Measurements from ENCODE around the gene SUN3. TPM values are rescaled to one million over a fixed set of nuclear protein-coding genes. Genes with fewer than 3 reads are reported as not detected.

Gene SUN3
- total RNA-seq, 1 experiment from 2014 or later: not detected

GRCh38 chr7:48006866-48007265, 22.0 kb downstream of the SUN3 start:
- DNase-seq: no peak
- no peaks in the 10 kb centered on the region for H4K20me1 ChIP-seq (ENCODE audit: control insufficient read depth, insufficient read depth, insufficient read length)
- no peak overlapping the region for H3K56ac ChIP-seq (ENCODE audit: insufficient read length, low read depth, low read length)
- no peak overlapping the region for H2AK5ac ChIP-seq (ENCODE audit: insufficient read length, low read length)
- no peak overlapping the region for H4K5ac ChIP-seq (ENCODE audit: insufficient read length, low read depth, low read length)
- no CpG with 5 or more reads among the region's 6 CpGs for WGBS (ENCODE audit: extremely low coverage, insufficient read length, low lambda C conversion rate)
- H4K91ac ChIP-seq (ENCODE audit: insufficient read length, low read depth, low read length): no peak overlapping the region
- H3K27ac ChIP-seq (ENCODE audit: insufficient read length, low read depth, low read length): no peak overlapping the region
- H3K9me3 Mint-ChIP-seq: peaks cover 0 to 4% of the 10 kb centered on the region in 2 experiments; a peak in 1 of 5 replicates
- H3K27me3 ChIP-seq (ENCODE audit: insufficient read depth, low read length): no peaks in the 10 kb centered on the region
- H3K14ac ChIP-seq (ENCODE audit: insufficient read depth, low read length): no peak overlapping the region
- H3T11ph ChIP-seq (ENCODE audit: low read length): no peak overlapping the region
- no peak overlapping the region for H3K9ac ChIP-seq (ENCODE audit: extremely low read depth, insufficient read length, low read length)
- H3K18ac ChIP-seq (ENCODE audit: insufficient read length, low read depth, low read length): no peak overlapping the region
- no peak overlapping the region for H2BK15ac ChIP-seq (ENCODE audit: low read depth, low read length)
- no peak overlapping the region for H4K8ac ChIP-seq (replicated peaks; ENCODE audit: insufficient read length, low read depth, low read length)
- H3K79me1 ChIP-seq (ENCODE audit: insufficient read depth, low read depth, low read length, poor library complexity, severe bottlenecking): no peaks in the 10 kb centered on the region
- no peak overlapping the region for H2BK120ac ChIP-seq (ENCODE audit: low read depth, low read length, poor library complexity, severe bottlenecking)
- TF ChIP-seq CTCF (conservative IDR thresholded peaks at IDR 0.05): no peak
- no peak overlapping the region for H3K23ac ChIP-seq (ENCODE audit: insufficient read length, low read depth, low read length)
- H3K4me1 Mint-ChIP-seq: peaks cover 7 to 12% of the 10 kb centered on the region in 2 experiments
- no peaks in the 10 kb centered on the region for H3K4me1 ChIP-seq (ENCODE audit: insufficient read depth, low read length)
- peaks cover 0 to 5% (median 0%) of the 10 kb centered on the region in 3 experiments; a peak in 1 of 7 replicates for H3K36me3 Mint-ChIP-seq (ENCODE audit: insufficient read depth in 1 of 3, low read depth in 3 of 3)
- no peak overlapping the region for H3K4me2 ChIP-seq (ENCODE audit: insufficient read depth, insufficient read length, low read length)
- no peak overlapping the region for H2AFZ ChIP-seq (ENCODE audit: low read length)
- no peaks in the 10 kb centered on the region for H3K79me2 ChIP-seq (ENCODE audit: insufficient read depth, low read length)
- peaks cover 2% of the 10 kb centered on the region for H3K27me3 Mint-ChIP-seq (ENCODE audit: low read depth)
- H3K4ac ChIP-seq (ENCODE audit: low read depth, low read length): no peak overlapping the region
- no peak overlapping the region for H2BK20ac ChIP-seq (ENCODE audit: low read depth, low read length, poor library complexity, severe bottlenecking)
- H3K23me2 ChIP-seq (ENCODE audit: insufficient read length, low read depth, low read length, poor library complexity, severe bottlenecking): no peaks in the 10 kb centered on the region
- no peaks in the 10 kb centered on the region for H3K9me3 ChIP-seq (ENCODE audit: control insufficient read depth, low read depth, low read length)
- no peak overlapping the region for H2BK5ac ChIP-seq (ENCODE audit: insufficient read length, low read length)
- H3K4me3 Mint-ChIP-seq: no peak overlapping the region
- H3K27ac Mint-ChIP-seq: no peak overlapping the region
- no peak overlapping the region for H2BK12ac ChIP-seq (ENCODE audit: insufficient read length, low read depth, low read length)
